ENCODE results near the gene B3GAT2.
A peak's percentile ranks its signal among the peaks of the same experiment; 100 is the strongest.

- no peak for TF ChIP-seq ZNF24 (tag by site-specific recombination; IDR thresholded peaks at IDR 0.05)
- no peak for TF ChIP-seq ZBTB1 (tag by site-specific recombination; IDR thresholded peaks at IDR 0.05)
- no peak for TF ChIP-seq ZNF335 (tag by site-specific recombination; conservative IDR thresholded peaks at IDR 0.05)
- TF ChIP-seq ZEB2 (tag by site-specific recombination; IDR thresholded peaks at IDR 0.05) = no peak
- TF ChIP-seq MZF1 (tag by site-specific recombination; IDR thresholded peaks at IDR 0.05; ENCODE audit: borderline replicate concordance) = no peak
- no peak for TF ChIP-seq REST (tag by site-specific recombination; IDR thresholded peaks at IDR 0.05)
- peak; percentile 96 for TF ChIP-seq CTCF (tag by site-specific recombination; IDR thresholded peaks at IDR 0.05)
- TF ChIP-seq PRDM4 (tag by site-specific recombination; IDR thresholded peaks at IDR 0.05) = no peak
- no peak for TF ChIP-seq SALL2 (tag by site-specific recombination; IDR thresholded peaks at IDR 0.05; ENCODE audit: borderline replicate concordance)
- no peak for TF ChIP-seq MYNN (tag by site-specific recombination; IDR thresholded peaks at IDR 0.05; ENCODE audit: borderline replicate concordance)
- no peak for TF ChIP-seq ATF2 (tag by site-specific recombination; IDR thresholded peaks at IDR 0.05; ENCODE audit: low read depth)
- no peak for TF ChIP-seq ZNF174 (tag by site-specific recombination; IDR thresholded peaks at IDR 0.05)
- no peak for TF ChIP-seq ZNF175 (tag by site-specific recombination; IDR thresholded peaks at IDR 0.05)
Measured at GRCh38 chr6:70955441-70956190, 1.2 kb downstream of the B3GAT2 start.
